Osteocyte (in vitro differentiated cells): ENCODE results near the gene NINL. TPM values are rescaled to one million over a fixed set of nuclear protein-coding genes. Genes with fewer than 3 reads are reported as not detected.

Experiments
- DNase-seq: peaks from one replicate; pipeline ENCODE4 v3.0.0; 2021; ENCODE audit warnings: mixed read lengths; ENCODE audit not compliant: unreplicated experiment; ENCODE audit errors: extremely low spot score
- H3K27ac Mint-ChIP-seq: one replicate; pipeline ENCODE4 v1.8.0; 2021; ENCODE audit warnings: mild to moderate bottlenecking, mixed read lengths; ENCODE audit not compliant: unreplicated experiment
- H3K27me3 Mint-ChIP-seq: one replicate; pipeline ENCODE4 v1.8.0; 2021; ENCODE audit warnings: mixed read lengths; ENCODE audit not compliant: unreplicated experiment
- H3K36me3 Mint-ChIP-seq: one replicate; pipeline ENCODE4 v1.8.0; 2021; ENCODE audit warnings: mixed read lengths; ENCODE audit not compliant: unreplicated experiment
- H3K4me1 Mint-ChIP-seq: one replicate; pipeline ENCODE4 v1.8.0; 2021; ENCODE audit warnings: mixed read lengths; ENCODE audit not compliant: unreplicated experiment
- H3K4me3 Mint-ChIP-seq: one replicate; pipeline ENCODE4 v1.8.0; 2021; ENCODE audit warnings: mild to moderate bottlenecking, moderate library complexity, mixed read lengths; ENCODE audit not compliant: unreplicated experiment
- H3K9me3 Mint-ChIP-seq: one replicate; pipeline ENCODE4 v1.8.0; 2021; ENCODE audit warnings: mixed read lengths; ENCODE audit not compliant: unreplicated experiment
- CTCF ChIP-seq: fragments of 200-600 bp; sonication (generic); IDR thresholded peaks from 2 replicates; pipeline ENCODE4 v1.5.0; 2021; ENCODE audit warnings: antibody characterized with exemption, mild to moderate bottlenecking, moderate library complexity
- total RNA-seq: library from RNA; stranded (reverse); gene quantifications from 2 replicates; pipeline ENCODE4 v1.2.1, GENCODE V29; 2021

Gene NINL
- total RNA-seq, 1 donor from 2014 or later = 20.8 TPM

DNA sequence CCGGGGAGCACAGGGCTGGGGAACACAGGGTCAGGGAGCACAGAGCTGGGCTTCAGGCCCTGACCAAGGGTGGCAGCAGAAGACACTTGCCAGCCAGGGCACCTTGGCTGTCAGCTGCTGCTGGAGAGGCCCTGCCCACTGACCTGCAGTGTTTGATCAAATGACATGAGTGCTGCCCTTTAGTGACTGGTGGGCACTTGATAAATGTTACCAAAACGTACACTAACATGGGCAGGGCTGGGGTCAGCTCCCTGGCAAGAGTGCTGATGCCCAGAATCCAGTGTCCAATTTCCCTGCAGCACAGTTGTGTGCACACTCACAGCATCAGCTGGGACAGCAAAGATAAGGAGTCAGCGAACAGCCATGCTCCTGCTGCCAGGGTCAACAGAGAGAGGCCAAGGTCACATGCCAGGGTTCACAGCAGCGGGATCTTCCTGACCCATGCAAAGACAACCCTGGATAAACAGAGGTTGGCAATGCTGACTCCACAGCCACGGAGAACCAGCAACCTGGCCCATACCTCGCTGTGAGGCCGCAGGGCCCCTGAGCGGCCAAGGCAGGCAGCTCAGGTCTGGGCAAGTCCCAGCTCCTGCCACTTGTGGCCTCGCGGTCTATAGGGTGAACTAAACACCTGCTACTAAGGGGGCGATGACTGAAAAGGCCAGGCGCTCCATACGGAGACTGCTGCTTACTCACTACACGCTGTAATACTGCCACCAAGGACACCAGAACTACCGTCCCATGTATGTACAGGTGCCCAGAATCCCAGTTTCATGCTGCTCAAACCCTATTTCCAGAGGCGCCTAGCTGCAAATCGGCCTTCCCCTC is 46.3 kb downstream of the NINL start:
- H3K27ac Mint-ChIP-seq = no peak overlapping the region
- no peak overlapping the region for H3K4me3 Mint-ChIP-seq
- no peaks in the 10 kb centered on the region for H3K27me3 Mint-ChIP-seq
- peaks cover 6% of the 10 kb centered on the region for H3K36me3 Mint-ChIP-seq
- no peaks in the 10 kb centered on the region for H3K9me3 Mint-ChIP-seq
- no peak for TF ChIP-seq CTCF
- no peak for DNase-seq
- H3K4me1 Mint-ChIP-seq = peaks cover 34% of the 10 kb centered on the region

DNA sequence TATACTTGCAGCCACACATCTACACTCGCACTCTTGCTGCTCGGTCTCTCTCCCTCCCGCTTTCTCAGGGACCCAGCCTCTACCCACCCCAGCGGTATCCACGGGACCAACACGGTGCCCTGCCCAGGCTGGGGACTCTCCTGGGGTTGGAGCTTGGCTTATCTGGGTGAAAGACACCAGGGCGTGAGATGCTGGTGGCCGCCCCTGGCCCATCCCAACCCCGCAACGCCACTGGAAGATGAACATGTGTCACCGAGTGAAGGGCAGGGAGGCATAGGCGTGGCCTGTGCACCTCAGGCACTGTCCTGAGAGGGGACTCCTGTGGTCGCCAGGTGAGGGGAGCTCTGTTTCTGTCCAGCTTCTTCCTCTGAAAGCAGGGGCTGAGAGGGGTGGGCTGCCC is 47.4 kb downstream of the NINL start:
- H3K9me3 Mint-ChIP-seq = no peaks in the 10 kb centered on the region
- H3K27ac Mint-ChIP-seq = no peak overlapping the region
- DNase-seq = no peak
- TF ChIP-seq CTCF = no peak
- no peaks in the 10 kb centered on the region for H3K27me3 Mint-ChIP-seq
- H3K4me1 Mint-ChIP-seq = peaks cover 25% of the 10 kb centered on the region
- H3K4me3 Mint-ChIP-seq = no peak overlapping the region
- peaks cover 6% of the 10 kb centered on the region for H3K36me3 Mint-ChIP-seq

DNA sequence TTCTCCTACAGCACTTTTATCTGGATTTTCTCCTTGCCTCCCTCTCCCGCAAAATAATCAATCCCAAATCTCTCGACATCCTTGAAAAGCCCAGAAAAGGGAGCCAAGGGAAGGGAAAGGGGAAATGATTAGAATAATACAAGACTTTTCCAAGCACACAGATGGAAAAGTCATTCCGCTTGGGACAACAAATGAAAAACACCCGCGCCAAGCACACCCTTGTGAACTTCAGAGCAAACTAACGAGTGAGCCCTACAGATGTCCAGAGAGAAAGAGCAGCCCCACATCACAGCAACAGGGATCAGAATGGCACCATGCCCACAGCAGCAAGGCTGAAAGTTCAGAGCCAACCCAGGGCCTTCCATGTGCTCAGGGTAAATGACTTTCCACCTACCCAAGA is 49.6 kb downstream of the NINL start:
- Mint-ChIP-seq H3K27me3 (no peaks in the 10 kb centered on the region), H3K4me3 (no peak overlapping the region), H3K4me1 (peaks cover 13% of the 10 kb centered on the region), H3K36me3 (peaks cover 7% of the 10 kb centered on the region), H3K9me3 (peaks cover 3% of the 10 kb centered on the region), H3K27ac (no peak overlapping the region)
- TF ChIP-seq CTCF = no peak
- DNase-seq = no peak

DNA sequence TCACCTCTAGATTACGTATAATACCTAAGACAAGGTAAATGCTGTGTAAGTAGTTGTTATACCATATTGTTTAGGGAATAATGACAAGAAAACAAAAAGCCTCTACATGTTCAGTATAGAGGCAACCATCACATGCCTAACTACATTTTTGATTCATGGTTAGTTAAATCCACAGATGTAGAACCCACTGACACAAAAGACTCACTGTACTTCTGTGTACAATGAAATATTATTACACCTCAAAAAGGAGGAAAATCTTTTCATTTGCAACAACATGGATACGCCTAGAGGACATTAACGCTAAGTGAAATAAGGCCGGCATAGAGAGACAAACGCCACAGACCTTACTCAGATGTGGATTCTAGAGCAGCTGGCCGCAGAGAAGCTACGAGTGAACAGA is 50.5 kb downstream of the NINL start:
- no peaks in the 10 kb centered on the region for H3K27me3 Mint-ChIP-seq
- peaks cover 4% of the 10 kb centered on the region for H3K9me3 Mint-ChIP-seq
- H3K4me3 Mint-ChIP-seq = no peak overlapping the region
- no peak overlapping the region for H3K27ac Mint-ChIP-seq
- H3K4me1 Mint-ChIP-seq = peaks cover 4% of the 10 kb centered on the region
- no peak for TF ChIP-seq CTCF
- no peak for DNase-seq
- peaks cover 11% of the 10 kb centered on the region for H3K36me3 Mint-ChIP-seq

GRCh38 chr20:25533920-25534700 is 51.2 kb downstream of the NINL start:
- no peak overlapping the region for H3K4me3 Mint-ChIP-seq
- H3K36me3 Mint-ChIP-seq = peaks cover 11% of the 10 kb centered on the region
- no peak for TF ChIP-seq CTCF
- no peaks in the 10 kb centered on the region for H3K27me3 Mint-ChIP-seq
- no peak for DNase-seq
- H3K9me3 Mint-ChIP-seq = peaks cover 4% of the 10 kb centered on the region
- no peaks in the 10 kb centered on the region for H3K4me1 Mint-ChIP-seq
- H3K27ac Mint-ChIP-seq = no peak overlapping the region
